Endothelial cell of umbilical vein (primary cell): ENCODE results near the gene RGS9. TPM values are rescaled to one million over a fixed set of nuclear protein-coding genes. Genes with fewer than 3 reads are reported as not detected.

ENCODE experiments used
- BruUV-seq: library from RNA; stranded (reverse); fragments of 400-500 nt; replicated peaks from 2 replicates; lab custom pipeline; 2021; lab: Mats Ljungman, UMichigan
- CTCF ChIA-PET: fragments of 300-600, 350-600 bp; sonication (Branson Sonifier 250); formaldehyde crosslinking; loops from one replicate; lab custom pipeline; 2021; ENCODE audit warnings: antibody characterized with exemption, inconsistent platforms; lab: Charles Lee
- POLR2A ChIA-PET: fragments of 300-600, 350-600 bp; sonication (Branson Sonifier 250); formaldehyde crosslinking; loops from one replicate; lab custom pipeline; 2021; ENCODE audit warnings: antibody characterized with exemption, inconsistent platforms; lab: Charles Lee
- DNase-seq: peaks from one replicate; pipeline ENCODE4 v3.0.0-alpha.2; 2011; ENCODE audit warnings: low read depth, low spot score
- FAIRE-seq: peaks from 2 replicates; lab custom pipeline; 2011; peaks lifted over from hg19 to GRCh38; lab: Jason Lieb, UNC
- H2AFZ ChIP-seq: 2 replicates; pipeline ENCODE4 v1.6.0; 2012; ENCODE audit warnings: low read depth, low read length, control low read depth, inconsistent platforms
- H3K27ac ChIP-seq: 2 replicates; pipeline ENCODE4 v1.5.1; 2011; ENCODE audit warnings: low read depth, mild to moderate bottlenecking, control low read depth, low read length, moderate library complexity; ENCODE audit not compliant: insufficient read depth
- H3K27me3 ChIP-seq, 2 experiments: 2 replicates each; pipeline versions ENCODE4 v1.6.0 to v1.6.1; 2011; ENCODE audit warnings: low read length in 2 of 2, mixed read lengths in 1 of 2; ENCODE audit not compliant: control insufficient read depth in 2 of 2, insufficient read depth in 2 of 2
- H3K36me3 ChIP-seq, 2 experiments: 2 replicates in 1 of 2; 3 replicates in 1 of 2; pipeline ENCODE4 v1.5.1; 2011; ENCODE audit warnings: low read length in 2 of 2, mild to moderate bottlenecking in 1 of 2, moderate library complexity in 1 of 2; ENCODE audit not compliant: control insufficient read depth in 2 of 2, insufficient read depth in 2 of 2; ENCODE audit errors: extremely low read depth in 1 of 2
- H3K4me1 ChIP-seq: 3 replicates; pipeline ENCODE4 v1.5.1; 2011; ENCODE audit warnings: mild to moderate bottlenecking, low read length; ENCODE audit not compliant: control insufficient read depth, insufficient read depth; ENCODE audit errors: extremely low read depth
- H3K4me2 ChIP-seq: 2 replicates; pipeline ENCODE4 v1.6.1; 2011; ENCODE audit warnings: low read length, control low read depth, mixed read lengths; ENCODE audit not compliant: insufficient read depth
- H3K4me3 ChIP-seq, 3 experiments: fragments of 200-600 bp in 1 of 3; sonication (generic), shearing (Covaris generic) in 1 of 3; replicated peaks in 1 of 3; 2 replicates each; pipeline ENCODE4 v1.5.1; 2011 to 2016; ENCODE audit warnings: control low read depth in 3 of 3, low read length in 3 of 3, mild to moderate bottlenecking in 2 of 3, inconsistent platforms in 1 of 3, low read depth in 1 of 3, moderate library complexity in 1 of 3; ENCODE audit not compliant: insufficient read depth in 1 of 3
- H3K79me2 ChIP-seq: 2 replicates; pipeline ENCODE4 v1.6.0; 2012; ENCODE audit warnings: low read length, inconsistent platforms; ENCODE audit not compliant: control insufficient read depth, insufficient read depth
- H3K9ac ChIP-seq: replicated peaks from 2 replicates; pipeline ENCODE3; 2011; ENCODE audit warnings: low read length, control low read depth; ENCODE audit not compliant: insufficient read depth; ENCODE audit errors: extremely low read depth
- H3K9me1 ChIP-seq: replicated peaks from 3 replicates; pipeline ENCODE4 v1.6.0; 2011; ENCODE audit warnings: mild to moderate bottlenecking, low read length; ENCODE audit not compliant: control insufficient read depth, insufficient read depth; ENCODE audit errors: extremely low read depth
- H3K9me3 ChIP-seq: replicated peaks from 2 replicates; pipeline ENCODE4 v1.5.1; 2012; ENCODE audit warnings: low read length, inconsistent platforms; ENCODE audit not compliant: control insufficient read depth, insufficient read depth
- H4K20me1 ChIP-seq: replicated peaks from 2 replicates; pipeline ENCODE3; 2011; ENCODE audit warnings: mild to moderate bottlenecking, low read length; ENCODE audit not compliant: control insufficient read depth, insufficient read depth; ENCODE audit errors: extremely low read depth
- POLR2A ChIP-seq: IDR thresholded peaks from 2 replicates; pipeline ENCODE4 v1.6.1; 2012; ENCODE audit warnings: low read depth, mild to moderate bottlenecking, control low read depth, low read length
- POLR2AphosphoS5 ChIP-seq: IDR thresholded peaks from 2 replicates; pipeline ENCODE4 v1.6.1; 2012; ENCODE audit warnings: low read depth, mild to moderate bottlenecking, control low read depth, low read length, moderate library complexity; ENCODE audit not compliant: insufficient read depth
- dilution Hi-C: fragments of 300-500 bp; cut with MboI; formaldehyde crosslinking; loops from one replicate; pipeline ENCODE4 v1.15.0; 2019; ENCODE audit warnings: low sequenced_read_pairs; ENCODE audit not compliant: extremely low pct_ligation_motif_present
- intact Hi-C: fragments of 100-400 bp; cut with micrococcal nuclease; formaldehyde crosslinking; loops from one replicate; pipeline ENCODE4 v1.10.0; 2022
- polyA plus RNA-seq, 4 experiments: library from polyadenylated mRNA; depleted of rRNA in 3 of 4; stranded (reverse) in 3 of 4; unstranded in 1 of 4; fragments of >200 nt; gene quantifications; 2 replicates each; pipeline versions ENCODE4 v1.2.1 to v1.2.3, GENCODE V29; 2011 to 2012; ENCODE audit warnings: missing spikeins in 1 of 4
- total RNA-seq: library from RNA; stranded (reverse); gene quantifications from 2 replicates; pipeline ENCODE4 v1.2.3, GENCODE V29; 2021
- TF ChIP-seq, protein P1 (sequence below): IDR thresholded peaks from 2 replicates; pipeline ENCODE4 v1.6.1; 2011; ENCODE audit not compliant: insufficient read depth, insufficient read length

Gene RGS9
- total and polyA plus RNA-seq, 2 donors (not counting 3 experiments of a cell fraction or from before 2014, with no cell fraction given): 0.61 to 1.4 TPM

DNA sequence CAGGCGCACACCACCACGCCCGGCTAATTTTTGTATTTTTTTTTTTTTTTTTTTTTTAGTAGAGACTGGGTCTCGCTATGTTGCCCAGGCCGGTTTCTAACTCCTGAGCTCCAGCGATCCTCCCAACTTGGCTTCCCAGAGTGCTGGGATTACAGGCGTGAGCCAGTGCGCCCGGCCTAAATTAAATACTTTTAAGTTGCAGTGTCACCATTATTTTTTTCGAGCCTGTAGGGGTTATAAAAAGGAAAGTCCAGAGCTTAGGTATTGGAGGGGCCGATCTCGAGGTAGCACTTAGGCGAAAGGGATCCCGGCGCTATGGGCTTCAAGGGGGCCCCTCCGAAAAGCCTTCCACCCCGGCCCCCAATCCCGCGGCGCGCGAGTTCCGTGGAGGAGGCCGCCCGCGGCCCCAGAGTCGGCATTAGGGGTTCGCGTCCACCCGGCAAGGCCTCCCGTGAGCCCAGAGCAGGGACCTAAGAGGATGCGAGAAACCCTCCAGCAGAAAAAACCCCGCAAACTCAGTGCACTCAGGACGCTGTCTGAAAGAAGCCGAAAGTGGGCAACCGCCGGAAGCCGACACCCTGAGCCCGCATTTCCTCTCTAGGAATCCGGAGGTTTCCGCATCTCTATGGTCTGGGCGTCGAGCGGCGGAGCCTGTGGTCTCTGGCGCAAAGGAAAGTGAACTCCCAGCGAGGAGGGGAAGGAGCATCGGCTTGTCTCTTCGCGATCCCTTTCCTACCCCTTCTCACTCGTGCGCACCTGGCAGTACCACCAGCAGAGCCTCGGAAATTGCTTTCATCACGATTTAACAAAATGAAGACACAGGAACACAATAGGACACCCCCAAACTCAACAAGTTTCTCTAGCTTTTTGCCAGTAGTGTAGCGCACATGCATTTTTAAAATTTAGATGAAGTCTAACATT is 14.1 kb upstream of the RGS9 start:
- intact Hi-C loops: loop anchor here (1.0 to 2.0 kb wide), 2 partner anchors 14 to 76 kb away; partner anchors contain the start of gene RGS9
- CTCF ChIA-PET: interaction anchor here (1.0 to 3.2 kb wide), 8 partner anchors 13 to 48 kb away, joined by 3 to 26 read pairs (median 4); partner anchors contain the start of gene RGS9

More for the DNA sequence above, 14.1 kb upstream of the RGS9 start:
- H3K9ac ChIP-seq: peak overlapping the region; percentile 86
- peak overlapping the region; percentile 39 to 82 (median 71) for H3K4me3 ChIP-seq
- H3K36me3 ChIP-seq: no peaks in the 10 kb centered on the region
- no peaks in the 10 kb centered on the region for H3K79me2 ChIP-seq
- H3K27ac ChIP-seq: peak overlapping the region; percentile 67
- peak overlapping the region; percentile 45 for H3K4me2 ChIP-seq
- no peaks in the 10 kb centered on the region for H4K20me1 ChIP-seq
- no peaks in the 10 kb centered on the region for H3K9me3 ChIP-seq
- peaks cover 6 to 8% of the 10 kb centered on the region in 2 experiments for H3K27me3 ChIP-seq
- POLR2A ChIA-PET: interaction anchor here (0.7 to 0.9 kb wide), 2 partner anchors 20 to 148 kb away, joined by 4 to 6 read pairs; no protein-coding TSS in a partner anchor
- peak; percentile 81 for TF ChIP-seq POLR2A
- peak; percentile 82 for TF ChIP-seq POLR2AphosphoS5
- TF ChIP-seq, protein P1, sequence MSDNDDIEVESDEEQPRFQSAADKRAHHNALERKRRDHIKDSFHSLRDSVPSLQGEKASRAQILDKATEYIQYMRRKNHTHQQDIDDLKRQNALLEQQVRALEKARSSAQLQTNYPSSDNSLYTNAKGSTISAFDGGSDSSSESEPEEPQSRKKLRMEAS: no peak
- H3K4me1 ChIP-seq: peaks cover 14% of the 10 kb centered on the region
- H3K9me1 ChIP-seq: no peaks in the 10 kb centered on the region
- H2AFZ ChIP-seq: peak overlapping the region; percentile 97
- dilution Hi-C loops: no loop called here
- FAIRE-seq (peak; percentile 95), DNase-seq (peak; percentile 83)
- BruUV-seq: TSS peak; percentile 94
